ENCODE results near the gene TFF3.

DNA sequence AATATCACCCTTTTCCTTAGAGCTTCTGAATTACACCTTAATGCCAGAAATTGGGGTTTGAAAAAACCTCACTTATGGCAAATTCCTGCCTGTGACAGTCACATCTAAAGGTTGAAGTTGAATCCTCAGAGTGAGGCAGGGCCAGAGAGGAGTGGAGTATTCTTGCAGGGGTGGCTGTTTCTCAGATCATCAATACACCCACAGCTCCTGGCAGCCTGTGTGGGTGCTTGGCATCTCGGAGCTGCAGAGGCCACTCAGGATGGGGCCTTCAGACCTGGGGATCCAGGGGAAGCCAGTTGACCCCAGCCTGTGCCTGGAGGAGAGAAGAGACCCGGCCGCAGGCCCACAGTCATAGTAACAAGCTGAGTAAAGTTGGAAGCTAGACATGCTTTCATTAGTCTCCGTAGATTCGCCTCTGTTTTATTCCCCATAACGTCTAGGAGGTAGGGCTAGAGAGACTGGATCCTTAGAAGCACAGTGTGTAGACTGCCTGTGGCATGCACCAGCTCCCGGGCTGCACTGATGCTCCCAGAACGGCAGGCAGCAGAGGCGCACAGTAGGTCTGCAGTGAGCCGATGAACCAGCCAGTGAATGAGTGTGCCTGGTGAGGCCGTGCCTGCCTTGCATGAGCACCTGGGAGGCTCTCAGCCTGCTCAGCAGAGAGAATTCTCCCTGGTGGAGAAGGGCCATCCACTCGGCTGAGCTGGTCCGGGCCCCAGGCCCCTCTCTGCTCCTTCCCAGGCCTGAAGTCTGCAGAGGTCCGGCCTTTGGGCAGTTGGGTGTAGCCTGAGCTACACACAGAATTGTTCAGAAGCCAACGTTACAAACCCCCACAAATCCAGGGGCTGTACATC lies 42.9 kb downstream of the TFF3 start:
- TF ChIP-seq POLR2A (IDR thresholded peaks at IDR 0.05; ENCODE audit: low read length) = no peak
- TF ChIP-seq GATA1 (IDR thresholded peaks at IDR 0.05; ENCODE audit: low read depth, low read length) = no peak

Data from erythroblast (primary cell).